IMR-90 (cell line): ENCODE measurements around the gene JRKL. TPM values are rescaled to one million over a fixed set of nuclear protein-coding genes. Genes with fewer than 3 reads are reported as not detected.

Experiments used
- ATAC-seq: fragments of 200-7000 bp; cut with Tn5 transposase; 2 replicates; pipeline ENCODE4 v1.9.1; 2020; ENCODE audit warnings: low read depth, mild to moderate bottlenecking, moderate library complexity
- BruUV-seq: library from RNA; stranded (reverse); fragments of 400-500 nt; replicated peaks from 2 replicates; lab custom pipeline; 2021; lab: Mats Ljungman, UMichigan
- CTCF ChIA-PET: fragments of 300-600 bp; formaldehyde crosslinking; extraction: SDS; loops from one replicate; lab custom pipeline; 2021; ENCODE audit warnings: antibody characterized with exemption; lab: Yijun Ruan, JAX
- POLR2A ChIA-PET: fragments of 300-600 bp; sonication (Branson Sonifier 250); formaldehyde crosslinking; loops from one replicate; lab custom pipeline; 2022; ENCODE audit warnings: antibody characterized with exemption; ENCODE audit not compliant: unreplicated experiment; lab: Charles Lee
- DNase-seq: peaks from one replicate; pipeline ENCODE4 v3.0.0; 2013
- H2AFZ ChIP-seq: replicated peaks from 2 replicates; pipeline ENCODE3; 2013; ENCODE audit warnings: low read length, mild to moderate bottlenecking; ENCODE audit not compliant: poor library complexity
- H2AK5ac ChIP-seq: 2 replicates; pipeline ENCODE4 v1.6.1; 2013; ENCODE audit warnings: low read depth, low read length, inconsistent platforms
- H2AK9ac ChIP-seq: replicated peaks from 2 replicates; pipeline ENCODE3; 2013; ENCODE audit warnings: mild to moderate bottlenecking, low read depth, low read length, moderate library complexity; ENCODE audit not compliant: poor library complexity
- H2BK120ac ChIP-seq: 2 replicates; pipeline ENCODE4 v1.6.1; 2013; ENCODE audit warnings: low read depth, low read length, inconsistent platforms
- H2BK15ac ChIP-seq: 3 replicates; pipeline ENCODE4 v1.6.1; 2013; ENCODE audit warnings: low read depth, low read length, inconsistent platforms
- H2BK20ac ChIP-seq: 2 replicates; pipeline ENCODE4 v1.6.1; 2013; ENCODE audit warnings: low read depth, mild to moderate bottlenecking, inconsistent platforms, low read length, moderate library complexity
- H2BK5ac ChIP-seq: 2 replicates; pipeline ENCODE4 v1.6.1; 2013; ENCODE audit warnings: mild to moderate bottlenecking, low read depth, low read length, inconsistent platforms; ENCODE audit not compliant: poor library complexity, severe bottlenecking
- H3K14ac ChIP-seq: replicated peaks from 2 replicates; pipeline ENCODE4 v1.6.1; 2013; ENCODE audit warnings: low read depth, low read length, inconsistent platforms
- H3K18ac ChIP-seq: 2 replicates; pipeline ENCODE4 v1.6.1; 2013; ENCODE audit warnings: low read depth, low read length, control low read depth
- H3K23ac ChIP-seq: 2 replicates; pipeline ENCODE4 v1.6.1; 2013; ENCODE audit warnings: low read depth, low read length, inconsistent platforms
- H3K27ac ChIP-seq: 2 replicates; pipeline ENCODE4 v1.5.1; 2013; ENCODE audit warnings: mild to moderate bottlenecking, control low read depth, low read length; ENCODE audit not compliant: insufficient read depth
- H3K27me3 ChIP-seq: 2 replicates; pipeline ENCODE4 v1.6.1; 2013; ENCODE audit warnings: low read length; ENCODE audit not compliant: control insufficient read depth, insufficient read depth
- H3K36me3 ChIP-seq: 2 replicates; pipeline ENCODE4 v1.6.1; 2013; ENCODE audit warnings: low read length, mixed read lengths; ENCODE audit not compliant: control insufficient read depth, insufficient read depth
- H3K4ac ChIP-seq: 2 replicates; pipeline ENCODE4 v1.6.1; 2013; ENCODE audit warnings: low read depth, low read length, inconsistent platforms
- H3K4me1 ChIP-seq: 2 replicates; pipeline ENCODE4 v1.6.1; 2013; ENCODE audit warnings: low read length, mixed read lengths; ENCODE audit not compliant: control insufficient read depth, insufficient read depth
- H3K4me2 ChIP-seq: 2 replicates; pipeline ENCODE4 v1.6.1; 2013; ENCODE audit warnings: low read depth, mild to moderate bottlenecking, control low read depth, low read length, moderate library complexity
- H3K4me3 ChIP-seq: 2 replicates; pipeline ENCODE4 v1.5.1; 2013; ENCODE audit warnings: low read depth, mild to moderate bottlenecking, control low read depth, low read length, moderate library complexity; ENCODE audit not compliant: insufficient read depth
- H3K56ac ChIP-seq: 2 replicates; pipeline ENCODE4 v1.6.1; 2013; ENCODE audit warnings: low read length, inconsistent platforms; ENCODE audit not compliant: insufficient read depth; ENCODE audit errors: extremely low read depth
- H3K79me1 ChIP-seq, 2 experiments: 2 replicates each; pipeline ENCODE4 v1.6.1; 2013; ENCODE audit warnings: low read length in 2 of 2, inconsistent platforms in 1 of 2, low read depth in 1 of 2
- H3K9ac ChIP-seq: 2 replicates; pipeline ENCODE4 v1.6.1; 2013; ENCODE audit warnings: low read depth, low read length, control low read depth
- H3K9me1 ChIP-seq: 2 replicates; pipeline ENCODE4 v1.6.1; 2013; ENCODE audit warnings: low read length, inconsistent platforms; ENCODE audit not compliant: insufficient read depth
- H3K9me3 ChIP-seq: 2 replicates; pipeline ENCODE4 v1.6.1; 2013; ENCODE audit warnings: low read length; ENCODE audit not compliant: control insufficient read depth, insufficient read depth
- H4K20me1 ChIP-seq: 2 replicates; pipeline ENCODE4 v1.6.1; 2013; ENCODE audit warnings: low read length, inconsistent platforms; ENCODE audit not compliant: insufficient read depth
- H4K5ac ChIP-seq: 2 replicates; pipeline ENCODE4 v1.6.1; 2013; ENCODE audit warnings: mild to moderate bottlenecking, low read depth, low read length, control low read depth
- H4K8ac ChIP-seq, 2 experiments: 2 replicates each; pipeline ENCODE4 v1.6.1; 2013; ENCODE audit warnings: low read depth in 2 of 2, low read length in 2 of 2, control low read depth in 1 of 2, inconsistent platforms in 1 of 2
- H4K91ac ChIP-seq: 2 replicates; pipeline ENCODE4 v1.6.1; 2013; ENCODE audit warnings: low read depth, low read length, inconsistent platforms; ENCODE audit not compliant: insufficient read depth
- BHLHE40 ChIP-seq: fragments of 150-350 bp; IDR thresholded peaks from 2 replicates; pipeline ENCODE4 v1.6.1; 2016; ENCODE audit warnings: mild to moderate bottlenecking, low read depth, low read length
- CEBPB ChIP-seq: IDR thresholded peaks from 2 replicates; pipeline ENCODE4 v1.6.1; 2012; ENCODE audit warnings: low read depth, low read length, improper control_type of control experiment
- CHD1 ChIP-seq: IDR thresholded peaks from 2 replicates; pipeline ENCODE4 v1.6.1; 2012; ENCODE audit warnings: low read depth, low read length, improper control_type of control experiment
- FOS ChIP-seq: fragments of 150-350 bp; IDR thresholded peaks from 2 replicates; pipeline ENCODE4 v1.6.1; 2016; ENCODE audit warnings: low read depth, low read length
- MAFK ChIP-seq: IDR thresholded peaks from 2 replicates; pipeline ENCODE4 v1.6.1; 2012; ENCODE audit warnings: low read depth, low read length, improper control_type of control experiment
- MAZ ChIP-seq: IDR thresholded peaks from 2 replicates; pipeline ENCODE4 v1.6.1; 2012; ENCODE audit warnings: low read depth, mild to moderate bottlenecking, low read length, improper control_type of control experiment, moderate library complexity, borderline replicate concordance
- MXI1 ChIP-seq: IDR thresholded peaks from 2 replicates; pipeline ENCODE4 v1.6.1; 2012; ENCODE audit warnings: low read depth, mild to moderate bottlenecking, low read length, moderate library complexity, borderline replicate concordance
- NFE2L2 ChIP-seq: fragments of 150-350 bp; IDR thresholded peaks from 2 replicates; pipeline ENCODE4 v1.6.1; 2016; ENCODE audit warnings: low read depth, mild to moderate bottlenecking, low read length
- POLR2A ChIP-seq: IDR thresholded peaks from 2 replicates; pipeline ENCODE4 v1.6.1; 2012; ENCODE audit warnings: mild to moderate bottlenecking, low read depth, low read length
- RAD21 ChIP-seq: IDR thresholded peaks from 2 replicates; pipeline ENCODE4 v1.6.1; 2012; ENCODE audit warnings: low read length, improper control_type of control experiment
- RCOR1 ChIP-seq: IDR thresholded peaks from 2 replicates; pipeline ENCODE4 v1.6.1; 2012; ENCODE audit warnings: mild to moderate bottlenecking, low read length, improper control_type of control experiment; ENCODE audit not compliant: insufficient replicate concordance
- RFX5 ChIP-seq: IDR thresholded peaks from 2 replicates; pipeline ENCODE4 v1.8.0; 2012; ENCODE audit warnings: low read depth, mild to moderate bottlenecking, low read length, moderate library complexity
- SMC3 ChIP-seq: fragments of 150-350 bp; IDR thresholded peaks from 2 replicates; pipeline ENCODE4 v1.6.1; 2016; ENCODE audit warnings: low read depth, mild to moderate bottlenecking, antibody characterized with exemption, low read length, moderate library complexity
- USF2 ChIP-seq: fragments of 150-350 bp; IDR thresholded peaks from 2 replicates; pipeline ENCODE4 v1.6.1; 2017; ENCODE audit warnings: mild to moderate bottlenecking, antibody characterized with exemption, low read length, low read depth
- WGBS, 2 experiments: methylation state at CpG; one replicate each; pipeline versions ENCODE4 v1.1.5 to v1.1.7; 2013; ENCODE audit warnings: missing lambda C conversion rate in 2 of 2; ENCODE audit not compliant: insufficient read length in 1 of 2; ENCODE audit errors: extremely low coverage in 2 of 2; 5-methylcytosine and 5-hydroxymethylcytosine counted together
- dilution Hi-C: fragments of 300-500 bp; cut with HindIII; formaldehyde crosslinking; loops from one replicate; pipeline ENCODE4 v1.14.3; 2018; ENCODE audit warnings: low sequenced_read_pairs; ENCODE audit not compliant: unreplicated experiment
- in situ Hi-C: fragments of 300-500 bp; cut with MboI; formaldehyde crosslinking; loops from 3 replicates; pipeline ENCODE4 v1.14.3; 2019; ENCODE audit warnings: low sequenced_read_pairs, inconsistent platforms, mixed read lengths
- intact Hi-C: fragments of 100-400 bp; cut with micrococcal nuclease; formaldehyde crosslinking; loops from 2 replicates; pipeline ENCODE4 v1.10.0; 2022
- polyA plus RNA-seq, 3 experiments: library from polyadenylated mRNA; depleted of rRNA; stranded (reverse); fragments of >200 nt; gene quantifications; 2 replicates each; pipeline ENCODE4 v1.2.3, GENCODE V29; 2012; ENCODE audit warnings: low replicate concordance in 1 of 3
- total RNA-seq: library from RNA; depleted of rRNA; stranded (reverse); fragments of >200 nt; gene quantifications from 2 replicates; pipeline ENCODE4 v1.2.3, GENCODE V29; 2012
- TF ChIP-seq, protein P1 (sequence below): conservative IDR thresholded peaks from 2 replicates; pipeline ENCODE4 v1.5.1; 2012; ENCODE audit warnings: mild to moderate bottlenecking, low read depth, low read length, improper control_type of control experiment
- TF ChIP-seq, protein P2 (sequence below): fragments of 150-350 bp; IDR thresholded peaks from 2 replicates; pipeline ENCODE4 v1.6.1; 2016; ENCODE audit warnings: low read depth, mild to moderate bottlenecking, low read length, moderate library complexity, borderline replicate concordance

Gene JRKL
- total and polyA plus RNA-seq, 2 of the 4 experiments (the other 2 are of a cell fraction): 5.6 to 5.9 TPM

GRCh38 chr11:96400697-96401096 lies 10.9 kb downstream of the JRKL start:
- no peak overlapping the region for H3K27ac ChIP-seq
- ChIA-PET CTCF (interaction anchor here (0.6 kb wide), 2 partner anchors 60 to 311 kb away, joined by 5 to 8 read pairs; no protein-coding TSS in a partner anchor), POLR2A (interaction anchor here (0.6 kb wide), 1 partner anchor 555 kb away, joined by 4 read pairs; no protein-coding TSS in a partner anchor)
- intact Hi-C loops (no loop called here), dilution Hi-C loops (no loop called here), in situ Hi-C loops (no loop called here)
- no peak overlapping the region for H3K9ac ChIP-seq
- WGBS, 2 experiments: no CpG with 5 or more reads among the region's 1 CpG
- no peaks in the 10 kb centered on the region for H3K9me1 ChIP-seq
- H3K23ac ChIP-seq: no peak overlapping the region
- no peak overlapping the region for H2AFZ ChIP-seq
- H4K91ac ChIP-seq: no peak overlapping the region
- ATAC-seq: no peak
- DNase-seq: no peak
- no peak overlapping the region for H2BK120ac ChIP-seq
- no peak overlapping the region for H3K4ac ChIP-seq
- no peak overlapping the region for H4K8ac ChIP-seq
- H2AK9ac ChIP-seq: no peak overlapping the region
- no peaks in the 10 kb centered on the region for H4K20me1 ChIP-seq
- H2AK5ac ChIP-seq: no peak overlapping the region
- no peaks in the 10 kb centered on the region for H3K79me1 ChIP-seq
- H3K14ac ChIP-seq: no peak overlapping the region
- H2BK15ac ChIP-seq: no peak overlapping the region
- H3K9me3 ChIP-seq: no peaks in the 10 kb centered on the region
- H2BK20ac ChIP-seq: no peak overlapping the region
- no TSS peak for BruUV-seq
- H4K5ac ChIP-seq: no peak overlapping the region
- H3K4me3 ChIP-seq: no peak overlapping the region
- H3K18ac ChIP-seq: no peak overlapping the region
- H2BK5ac ChIP-seq: no peak overlapping the region
- no peak overlapping the region for H3K56ac ChIP-seq
- no peak overlapping the region for H3K4me2 ChIP-seq
- no peak for TF ChIP-seq MXI1
- no peak for TF ChIP-seq BHLHE40
- TF ChIP-seq NFE2L2: no peak
- no peak for TF ChIP-seq MAZ
- TF ChIP-seq POLR2A: no peak
- TF ChIP-seq FOS: no peak
- TF ChIP-seq SMC3: no peak
- no peak for TF ChIP-seq CHD1
- no peak for TF ChIP-seq RCOR1
- TF ChIP-seq MAFK: no peak
- no peak for TF ChIP-seq CEBPB
- TF ChIP-seq, protein P1, sequence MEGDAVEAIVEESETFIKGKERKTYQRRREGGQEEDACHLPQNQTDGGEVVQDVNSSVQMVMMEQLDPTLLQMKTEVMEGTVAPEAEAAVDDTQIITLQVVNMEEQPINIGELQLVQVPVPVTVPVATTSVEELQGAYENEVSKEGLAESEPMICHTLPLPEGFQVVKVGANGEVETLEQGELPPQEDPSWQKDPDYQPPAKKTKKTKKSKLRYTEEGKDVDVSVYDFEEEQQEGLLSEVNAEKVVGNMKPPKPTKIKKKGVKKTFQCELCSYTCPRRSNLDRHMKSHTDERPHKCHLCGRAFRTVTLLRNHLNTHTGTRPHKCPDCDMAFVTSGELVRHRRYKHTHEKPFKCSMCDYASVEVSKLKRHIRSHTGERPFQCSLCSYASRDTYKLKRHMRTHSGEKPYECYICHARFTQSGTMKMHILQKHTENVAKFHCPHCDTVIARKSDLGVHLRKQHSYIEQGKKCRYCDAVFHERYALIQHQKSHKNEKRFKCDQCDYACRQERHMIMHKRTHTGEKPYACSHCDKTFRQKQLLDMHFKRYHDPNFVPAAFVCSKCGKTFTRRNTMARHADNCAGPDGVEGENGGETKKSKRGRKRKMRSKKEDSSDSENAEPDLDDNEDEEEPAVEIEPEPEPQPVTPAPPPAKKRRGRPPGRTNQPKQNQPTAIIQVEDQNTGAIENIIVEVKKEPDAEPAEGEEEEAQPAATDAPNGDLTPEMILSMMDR: no peak
- no peak for TF ChIP-seq RAD21
- TF ChIP-seq RFX5: no peak
- TF ChIP-seq, protein P2, sequence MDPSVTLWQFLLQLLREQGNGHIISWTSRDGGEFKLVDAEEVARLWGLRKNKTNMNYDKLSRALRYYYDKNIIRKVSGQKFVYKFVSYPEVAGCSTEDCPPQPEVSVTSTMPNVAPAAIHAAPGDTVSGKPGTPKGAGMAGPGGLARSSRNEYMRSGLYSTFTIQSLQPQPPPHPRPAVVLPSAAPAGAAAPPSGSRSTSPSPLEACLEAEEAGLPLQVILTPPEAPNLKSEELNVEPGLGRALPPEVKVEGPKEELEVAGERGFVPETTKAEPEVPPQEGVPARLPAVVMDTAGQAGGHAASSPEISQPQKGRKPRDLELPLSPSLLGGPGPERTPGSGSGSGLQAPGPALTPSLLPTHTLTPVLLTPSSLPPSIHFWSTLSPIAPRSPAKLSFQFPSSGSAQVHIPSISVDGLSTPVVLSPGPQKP: no peak
- no peak for TF ChIP-seq USF2
- H3K27me3 ChIP-seq: no peaks in the 10 kb centered on the region; the same call in none of the 2 replicates
- no peaks in the 10 kb centered on the region for H3K4me1 ChIP-seq
- no peaks in the 10 kb centered on the region for H3K36me3 ChIP-seq
